IPS DF 6.9 (cell line): Measurements from ENCODE around the gene PEDS1.
"Not testable (repeated sequence)": the region's sequence is repeated elsewhere in the genome, so short reads cannot be mapped to it uniquely, and the experiment has no call there.

ENCODE experiments used
- DNase-seq: peaks from one replicate; pipeline ENCODE4 v3.0.0-alpha.2; 2013; ENCODE audit warnings: low read depth, low spot score
- H3K27ac ChIP-seq: one replicate; pipeline ENCODE4 v1.5.1; 2013; ENCODE audit warnings: low read length, control low read depth
- H3K27me3 ChIP-seq: 2 replicates; pipeline ENCODE4 v1.6.1; 2013; ENCODE audit warnings: mild to moderate bottlenecking, low read length; ENCODE audit not compliant: control insufficient read depth, insufficient read depth
- H3K36me3 ChIP-seq: 2 replicates; pipeline ENCODE4 v1.6.1; 2013; ENCODE audit warnings: low read length; ENCODE audit not compliant: control insufficient read depth, insufficient read depth
- H3K4me1 ChIP-seq: 2 replicates; pipeline ENCODE4 v1.6.1; 2013; ENCODE audit warnings: low read length; ENCODE audit not compliant: control insufficient read depth, insufficient read depth
- H3K4me3 ChIP-seq: 2 replicates; pipeline ENCODE4 v1.5.1; 2013; ENCODE audit warnings: mild to moderate bottlenecking, low read length
- H3K9me3 ChIP-seq: 2 replicates; pipeline ENCODE4 v1.6.1; 2013; ENCODE audit warnings: low read length, inconsistent platforms; ENCODE audit not compliant: control insufficient read depth, insufficient read depth
- WGBS: extraction: QIAGEN DNeasy Blood & Tissue Kit; methylation state at CpG from one replicate; pipeline ENCODE4 v1.1.7; 2013; ENCODE audit warnings: mixed read lengths, missing lambda C conversion rate; ENCODE audit not compliant: insufficient read length, insufficient coverage; 5-methylcytosine and 5-hydroxymethylcytosine counted together

PEDS1 gene

DNA sequence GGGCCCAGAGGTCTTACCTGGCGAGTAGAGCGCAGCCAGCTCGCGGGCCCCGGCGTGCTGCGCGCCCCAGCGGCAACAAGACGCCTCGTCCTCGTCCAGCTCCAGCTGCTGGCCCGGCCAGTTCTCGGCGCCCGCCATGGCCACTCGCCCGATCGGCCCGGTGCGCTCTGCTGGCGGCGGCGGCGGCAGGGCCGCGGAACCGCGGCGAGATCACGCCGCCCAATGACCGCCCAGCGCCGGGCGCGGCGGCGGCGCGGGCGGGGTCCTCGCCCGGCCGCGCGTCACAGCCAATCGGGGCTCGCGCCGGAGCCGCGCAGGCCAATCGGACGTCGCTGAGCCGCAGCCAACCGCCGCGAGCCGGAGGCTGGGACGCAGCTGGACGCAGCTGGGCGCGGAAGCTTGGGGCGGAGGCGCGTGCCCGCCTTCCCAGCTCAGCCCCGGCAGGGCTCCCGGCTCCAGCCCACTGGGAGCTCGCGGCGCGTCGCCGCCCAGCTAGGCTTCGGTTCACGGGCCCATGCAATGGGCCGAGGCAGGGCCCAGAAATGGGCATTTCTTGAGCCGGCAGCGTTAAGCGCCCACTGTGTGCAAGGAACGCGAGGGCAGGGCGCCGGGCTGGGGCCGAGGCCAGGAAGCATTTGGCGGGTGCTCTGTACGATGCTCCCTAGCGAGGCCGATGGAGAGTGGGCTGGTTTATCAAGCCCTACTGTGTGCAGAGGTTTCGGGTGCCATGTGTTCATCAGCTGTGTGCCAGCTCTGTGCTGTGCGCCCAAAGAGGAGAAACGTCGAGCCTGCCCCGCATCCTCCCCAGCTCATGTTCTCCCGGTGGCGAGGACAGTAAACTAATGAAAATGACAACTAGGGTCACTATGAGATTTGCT, at the start of gene PEDS1:
Gene PEDS1, minus strand, starts transcription at position 224 of the 878 bp plus-strand sequence. Its CDS starts 86 bp downstream, at position 138.
- WGBS: no CpG with 5 or more reads among the region's 99 CpGs
- H3K27ac ChIP-seq: no peak within 1 kb of the TSS
- no peaks in the 10 kb centered on the region for H3K27me3 ChIP-seq
- no peaks in the 10 kb centered on the region for H3K9me3 ChIP-seq
- no peak for DNase-seq
- H3K4me3 ChIP-seq: peak within 1 kb of the TSS; percentile 70
- peaks cover 7% of the 10 kb centered on the region; the same call in 1 of the 2 replicates for H3K4me1 ChIP-seq
- no peaks in the 10 kb centered on the region for H3K36me3 ChIP-seq

DNA sequence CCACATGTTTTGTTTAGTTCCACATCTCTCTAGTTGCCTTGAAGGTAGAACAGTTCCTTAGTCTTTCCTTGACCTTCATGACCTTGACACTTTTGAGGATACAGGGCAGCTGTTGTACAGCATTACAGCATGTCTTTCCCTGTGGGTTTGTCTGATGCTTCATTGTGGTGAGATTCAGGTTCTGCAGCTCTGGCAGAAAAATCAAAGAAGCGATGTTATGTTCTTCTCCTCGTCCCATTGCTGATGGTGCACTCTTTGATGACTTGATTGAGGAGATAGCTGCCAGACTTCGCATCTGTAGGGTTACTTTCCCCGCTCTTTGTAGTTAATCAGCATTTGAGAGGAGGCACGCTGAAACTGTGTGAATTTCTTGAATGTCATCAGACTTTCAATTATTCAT, 49.2 kb upstream of the PEDS1 start:
- no CpG with 5 or more reads among the region's 5 CpGs for WGBS

DNA sequence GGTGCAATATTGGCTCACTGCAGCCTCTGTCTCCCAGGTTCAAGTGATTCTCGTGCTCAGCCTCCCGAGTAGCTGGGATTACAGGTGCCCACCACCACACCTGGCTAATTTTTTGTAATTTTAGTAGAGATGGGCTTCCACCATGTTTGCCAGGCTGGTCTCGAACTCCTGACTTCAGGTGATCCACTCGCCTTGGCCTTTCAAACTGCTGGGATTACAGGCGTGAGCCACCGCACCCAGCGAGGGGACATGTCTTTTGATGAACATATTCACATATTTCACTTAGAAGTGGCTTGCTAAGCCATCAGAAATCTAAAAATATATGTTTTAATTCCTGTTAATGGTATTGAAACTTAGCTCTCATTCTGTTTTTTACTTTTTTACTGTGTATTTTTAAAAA, 48.2 kb upstream of the PEDS1 start:
- WGBS: no CpG with 5 or more reads among the region's 7 CpGs
- not testable (repeated sequence) for DNase-seq, H3K9me3 ChIP-seq, H3K27ac ChIP-seq, H3K36me3 ChIP-seq, H3K4me1 ChIP-seq, H3K4me3 ChIP-seq, H3K27me3 ChIP-seq

More for the DNA sequence above, 49.2 kb upstream of the PEDS1 start:
- Histone ChIP-seq H3K27ac (no peak overlapping the region), H3K36me3 (no peaks in the 10 kb centered on the region), H3K9me3 (no peaks in the 10 kb centered on the region), H3K4me1 (peaks cover 4% of the 10 kb centered on the region; the same call in 1 of the 2 replicates), H3K27me3 (no peaks in the 10 kb centered on the region), H3K4me3 (no peak overlapping the region)
- DNase-seq: no peak

DNA sequence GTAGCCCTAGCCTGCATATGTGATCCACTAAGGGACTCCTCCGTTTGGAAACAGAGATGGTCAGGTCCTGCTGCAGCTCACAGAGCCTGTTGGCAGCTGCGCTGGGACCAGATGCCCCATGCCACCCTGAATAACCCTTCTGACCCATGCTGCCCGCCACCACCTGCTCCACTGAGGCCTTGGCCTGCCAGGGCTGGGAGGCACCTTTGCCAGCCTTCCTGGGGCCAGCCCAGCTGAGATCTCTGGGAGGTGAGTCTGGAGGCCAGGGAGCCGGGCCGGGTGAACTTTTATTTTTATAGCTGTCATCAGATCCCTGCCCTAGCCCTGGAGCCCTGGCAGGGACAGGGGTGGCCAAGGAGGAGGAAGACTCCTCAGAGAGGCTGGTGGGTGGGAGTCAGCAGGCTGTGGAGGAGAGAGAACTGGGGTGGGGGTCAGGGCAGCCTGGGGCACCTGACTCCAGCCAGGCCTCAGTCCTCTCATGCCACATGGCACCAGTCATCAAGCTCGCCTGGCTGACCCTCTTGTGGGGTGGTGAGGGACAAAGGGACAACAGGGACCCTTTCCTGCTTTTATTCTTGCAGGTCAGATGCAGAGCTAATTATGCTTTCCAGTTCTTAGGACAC, 47.1 kb upstream of the PEDS1 start:
- H3K9me3 ChIP-seq: no peaks in the 10 kb centered on the region
- H3K27me3 ChIP-seq: no peaks in the 10 kb centered on the region
- no peak overlapping the region for H3K27ac ChIP-seq
- no peak overlapping the region for H3K4me3 ChIP-seq
- WGBS: no CpG with 5 or more reads among the region's 6 CpGs
- no peaks in the 10 kb centered on the region for H3K36me3 ChIP-seq
- DNase-seq: no peak
- H3K4me1 ChIP-seq: peaks cover 4% of the 10 kb centered on the region; the same call in 1 of the 2 replicates

DNA sequence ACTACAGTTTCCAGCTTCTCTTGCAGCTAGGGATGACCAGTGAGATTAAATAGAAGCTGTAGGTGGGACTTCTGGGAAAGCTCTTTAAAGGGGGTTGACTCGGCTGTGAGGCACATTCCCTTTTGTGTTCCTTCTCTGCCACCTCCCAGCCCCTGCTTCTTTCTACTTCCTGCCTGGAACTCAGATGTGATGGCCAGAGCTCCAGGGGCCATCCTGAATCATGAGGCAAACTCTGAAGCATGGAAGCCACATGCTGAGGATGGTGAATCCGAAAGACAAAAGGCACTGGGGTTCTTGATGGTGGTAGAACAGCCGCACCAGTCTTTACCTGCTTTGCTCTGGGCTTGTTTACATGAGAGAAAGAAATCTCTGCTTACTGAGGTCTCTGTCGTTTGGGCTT, 46.2 kb upstream of the PEDS1 start:
- WGBS: no CpG with 5 or more reads among the region's 4 CpGs
- H3K9me3 ChIP-seq: no peaks in the 10 kb centered on the region

DNA sequence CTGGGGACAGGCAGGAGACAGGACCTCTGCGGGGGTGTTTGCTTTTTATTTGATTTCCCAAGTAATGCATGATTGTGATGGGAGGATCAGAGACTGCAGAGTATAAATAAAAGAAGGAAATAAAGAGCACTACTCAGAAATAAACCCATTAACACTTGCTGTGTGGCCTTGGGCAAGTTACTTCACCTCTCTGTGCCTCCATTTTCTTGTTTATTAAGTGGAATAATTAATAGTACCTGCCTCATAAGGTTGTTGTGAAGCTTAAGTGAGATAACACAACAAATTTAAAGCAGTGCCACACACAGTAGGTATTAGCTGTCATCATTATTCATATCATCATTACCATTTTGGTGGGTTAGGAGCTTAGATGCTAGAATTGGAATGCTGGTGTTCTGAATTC, 45.2 kb upstream of the PEDS1 start:
- H3K4me1 ChIP-seq: peaks cover 7% of the 10 kb centered on the region; the same call in 1 of the 2 replicates
- H3K9me3 ChIP-seq: no peaks in the 10 kb centered on the region
- no CpG with 5 or more reads among the region's 1 CpG for WGBS
- H3K27ac ChIP-seq: no peak overlapping the region
- no peaks in the 10 kb centered on the region for H3K36me3 ChIP-seq
- no peak overlapping the region for H3K4me3 ChIP-seq
- no peak for DNase-seq
- no peaks in the 10 kb centered on the region for H3K27me3 ChIP-seq

More for the DNA sequence above, 46.2 kb upstream of the PEDS1 start:
- Histone ChIP-seq H3K4me3 (no peak overlapping the region), H3K4me1 (peaks cover 4% of the 10 kb centered on the region; the same call in 1 of the 2 replicates), H3K36me3 (no peaks in the 10 kb centered on the region), H3K27me3 (no peaks in the 10 kb centered on the region), H3K27ac (no peak overlapping the region)
- no peak for DNase-seq

DNA sequence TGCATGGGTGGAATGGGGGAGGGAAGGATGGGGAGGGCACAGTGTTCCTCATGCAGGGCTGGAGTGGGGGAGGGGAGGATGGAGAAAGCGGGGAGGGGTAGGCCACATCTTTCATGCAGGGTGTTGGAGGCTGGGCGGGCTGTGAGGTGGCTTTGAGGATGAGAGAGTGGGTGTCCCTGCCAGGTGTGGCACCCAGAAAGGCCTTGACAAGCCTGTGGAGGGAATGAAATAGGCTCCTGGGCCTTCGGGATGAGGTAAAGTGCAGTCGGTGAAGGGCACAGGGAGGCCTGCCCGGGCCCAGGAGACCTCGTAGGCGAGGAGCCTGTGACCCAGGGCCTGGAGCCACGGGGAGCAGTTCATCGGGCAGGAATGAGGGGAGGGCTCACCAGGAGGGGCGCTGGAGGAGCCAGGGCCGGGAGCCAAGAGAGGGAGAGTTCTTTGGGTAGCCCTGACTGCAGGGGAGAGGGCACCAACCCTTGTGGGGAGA, 44.7 kb upstream of the PEDS1 start:
- H3K27me3 ChIP-seq: no peaks in the 10 kb centered on the region
- H3K4me3 ChIP-seq: no peak overlapping the region
- H3K36me3 ChIP-seq: no peaks in the 10 kb centered on the region
- peaks cover 11% of the 10 kb centered on the region for H3K4me1 ChIP-seq
- no CpG with 5 or more reads among the region's 11 CpGs for WGBS
- no peak overlapping the region for H3K27ac ChIP-seq
- DNase-seq: no peak
- no peaks in the 10 kb centered on the region for H3K9me3 ChIP-seq

DNA sequence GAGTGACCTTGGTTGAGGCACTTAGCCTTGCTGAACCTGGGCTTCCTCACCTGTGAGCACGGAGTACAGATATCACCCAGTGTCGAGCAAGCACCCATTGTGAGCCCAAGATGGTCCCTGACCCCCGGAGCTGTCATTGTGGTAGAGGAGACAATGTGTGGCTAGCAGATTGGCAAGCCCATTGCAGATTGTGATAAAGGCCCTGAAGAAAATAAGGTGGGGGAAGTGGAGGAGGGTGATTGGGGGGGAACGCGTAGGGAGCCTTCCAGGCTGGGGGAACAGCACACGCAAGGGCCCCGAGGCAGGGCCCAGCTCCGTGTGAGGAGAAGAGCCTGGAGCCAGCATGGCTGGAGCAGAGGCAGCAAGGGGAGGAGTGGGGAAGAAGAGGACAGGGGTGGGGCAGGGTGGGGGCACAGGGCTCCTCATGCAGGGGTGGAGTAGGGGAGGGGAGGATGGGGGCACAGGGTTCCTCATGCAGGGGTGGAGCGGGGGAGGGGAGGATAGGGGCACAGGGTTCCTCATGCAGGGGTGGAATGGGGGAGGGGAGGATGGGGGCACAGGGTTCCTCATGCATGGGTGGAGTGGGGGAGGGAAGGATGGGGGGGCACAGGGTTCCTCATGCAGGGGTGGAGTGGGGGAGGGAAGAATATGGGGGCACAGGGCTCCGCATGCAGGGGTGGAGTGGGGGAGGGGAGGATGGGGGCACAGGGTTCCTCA, 44.1 kb upstream of the PEDS1 start:
- H3K4me3 ChIP-seq: no peak overlapping the region
- H3K36me3 ChIP-seq: no peaks in the 10 kb centered on the region
- H3K27me3 ChIP-seq: no peaks in the 10 kb centered on the region
- peaks cover 13% of the 10 kb centered on the region for H3K4me1 ChIP-seq
- DNase-seq: no peak
- no peak overlapping the region for H3K27ac ChIP-seq
- no peaks in the 10 kb centered on the region for H3K9me3 ChIP-seq
- WGBS: no CpG with 5 or more reads among the region's 10 CpGs

DNA sequence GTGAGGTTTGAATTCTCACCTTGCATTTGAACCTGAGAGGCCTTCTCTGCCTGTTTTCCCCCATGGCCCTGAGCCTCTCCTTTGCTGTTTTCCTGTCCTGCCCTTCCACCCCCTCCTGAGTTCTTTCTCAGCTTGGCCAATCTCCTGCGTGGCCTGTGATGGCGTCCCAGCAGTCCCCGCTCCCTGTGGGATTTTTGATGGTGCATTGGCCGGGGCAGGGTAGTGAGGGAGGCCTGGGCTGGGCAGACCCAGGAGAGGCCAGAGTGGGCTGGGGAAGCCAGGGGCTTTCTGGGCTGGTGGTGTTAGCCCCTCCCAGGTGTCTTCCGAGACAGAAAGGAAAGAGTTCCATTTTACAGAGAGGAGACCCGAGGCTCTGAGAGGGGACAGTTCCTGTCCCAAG, 43.4 kb upstream of the PEDS1 start:
- H3K4me3 ChIP-seq: no peak overlapping the region
- no peak for DNase-seq
- WGBS: no CpG with 5 or more reads among the region's 6 CpGs
- no peak overlapping the region for H3K27ac ChIP-seq
- H3K27me3 ChIP-seq: no peaks in the 10 kb centered on the region
- H3K9me3 ChIP-seq: no peaks in the 10 kb centered on the region
- no peaks in the 10 kb centered on the region for H3K36me3 ChIP-seq
- peaks cover 13% of the 10 kb centered on the region for H3K4me1 ChIP-seq

DNA sequence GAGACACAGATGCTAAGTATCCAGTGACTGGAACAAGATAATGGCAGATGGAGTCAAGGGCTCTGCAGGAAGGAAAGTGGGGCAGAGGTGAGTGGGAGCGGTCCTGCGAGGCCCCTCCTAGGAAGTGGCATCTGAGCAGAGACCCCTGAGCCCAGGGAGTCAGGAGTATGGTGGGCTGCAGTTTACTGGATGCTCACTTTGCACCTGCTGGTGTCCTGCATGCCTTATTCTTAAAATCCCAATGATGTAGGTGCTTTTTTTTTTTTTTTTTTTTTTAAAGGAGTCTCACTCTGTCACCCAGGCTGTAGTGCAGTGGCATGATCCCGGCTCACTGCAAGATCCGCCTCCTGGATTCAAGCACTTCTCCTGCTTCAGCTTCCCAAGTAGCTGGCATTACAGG, 42.7 kb upstream of the PEDS1 start:
- peaks cover 13% of the 10 kb centered on the region for H3K4me1 ChIP-seq
- no peaks in the 10 kb centered on the region for H3K36me3 ChIP-seq
- H3K27ac ChIP-seq: no peak overlapping the region
- no peak overlapping the region for H3K4me3 ChIP-seq
- no peaks in the 10 kb centered on the region for H3K27me3 ChIP-seq
- WGBS: no CpG with 5 or more reads among the region's 4 CpGs
- H3K9me3 ChIP-seq: no peaks in the 10 kb centered on the region
- no peak for DNase-seq
